Muscle of leg (tissue), 11 donors: ENCODE results near the gene NASP. TPM values are rescaled to one million over a fixed set of nuclear protein-coding genes. Genes with fewer than 3 reads are reported as not detected.

Source experiments
- DNase-seq: peaks from one replicate; pipeline ENCODE4 v3.0.0; 2013
- H3K27ac ChIP-seq: one replicate; pipeline ENCODE4 v1.5.1; 2013; ENCODE audit warnings: mild to moderate bottlenecking, low read length, control low read depth
- H3K27me3 ChIP-seq: one replicate; pipeline ENCODE4 v1.6.1; 2013; ENCODE audit warnings: low read length; ENCODE audit not compliant: control insufficient read depth, insufficient read depth
- H3K36me3 ChIP-seq: one replicate; pipeline ENCODE4 v1.6.1; 2013; ENCODE audit warnings: low read length; ENCODE audit not compliant: control insufficient read depth, insufficient read depth
- H3K4me1 ChIP-seq: one replicate; pipeline ENCODE4 v1.6.1; 2013; ENCODE audit warnings: low read length; ENCODE audit not compliant: control insufficient read depth, insufficient read depth
- H3K4me3 ChIP-seq: one replicate; pipeline ENCODE4 v1.5.1; 2013; ENCODE audit warnings: low read length, control low read depth
- H3K9me3 ChIP-seq: replicated peaks from 2 replicates; pipeline ENCODE4 v1.6.1; 2013; ENCODE audit warnings: low read depth, low read length; ENCODE audit not compliant: control insufficient read depth
- WGBS: methylation state at CpG from one replicate; pipeline ENCODE4 v1.1.5; 2013; ENCODE audit warnings: missing lambda C conversion rate; ENCODE audit not compliant: insufficient coverage; 5-methylcytosine and 5-hydroxymethylcytosine counted together
- polyA plus RNA-seq, 8 donors: library from polyadenylated mRNA; unstranded; fragments of 120-200 nt; gene quantifications; one replicate each; pipeline versions ENCODE4 v1.2.1 to v1.2.3, GENCODE V29; 2013; ENCODE audit warnings: inconsistent platforms in 1 of 8, low replicate concordance in 1 of 8; ENCODE audit not compliant: insufficient read length in 8 of 8, insufficient read depth in 1 of 8
- total RNA-seq: library from RNA; stranded (reverse); fragments of 120-200 nt; gene quantifications from one replicate; pipeline ENCODE4 v1.2.4, GENCODE V29; 2013

NASP gene
- total and polyA plus RNA-seq, 9 donors: 56.4 to 188 (median 158) TPM

GRCh38 chr1:45615885-45616284 lies 32.0 kb downstream of the NASP start:
- H3K4me3 ChIP-seq: no peak overlapping the region
- H3K4me1 ChIP-seq: no peaks in the 10 kb centered on the region
- peaks cover 72% of the 10 kb centered on the region for H3K36me3 ChIP-seq
- H3K27ac ChIP-seq: no peak overlapping the region
- no peaks in the 10 kb centered on the region for H3K27me3 ChIP-seq
- no peak for DNase-seq
- H3K9me3 ChIP-seq: no peaks in the 10 kb centered on the region
- WGBS: no CpG with 5 or more reads among the region's 1 CpG

DNA sequence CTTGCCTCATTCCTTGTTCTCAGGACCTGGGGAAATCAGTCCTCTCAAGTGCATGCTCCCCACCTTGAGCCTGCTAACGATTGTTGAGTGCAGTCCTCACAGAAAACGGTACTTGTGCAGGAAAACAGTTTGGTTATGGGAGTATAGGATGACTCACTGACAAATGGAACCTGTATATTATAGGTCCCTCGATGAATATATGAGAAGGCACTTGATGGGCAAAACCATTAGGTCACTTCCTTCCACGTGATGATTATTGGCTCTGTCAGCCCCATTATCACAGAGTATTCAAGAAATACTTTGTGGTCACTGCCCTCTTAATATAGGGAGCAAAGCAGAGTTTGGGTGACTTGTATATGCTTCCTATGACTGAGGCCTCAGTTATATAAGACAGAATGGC lies 33.8 kb downstream of the NASP start:
- 75% methylated on average over 2 of the region's 4 CpGs for WGBS
- no peak overlapping the region for H3K4me3 ChIP-seq
- H3K36me3 ChIP-seq: peaks cover 73% of the 10 kb centered on the region
- H3K4me1 ChIP-seq: peaks cover 5% of the 10 kb centered on the region
- DNase-seq: no peak
- H3K27me3 ChIP-seq: no peaks in the 10 kb centered on the region
- H3K9me3 ChIP-seq: no peaks in the 10 kb centered on the region
- no peak overlapping the region for H3K27ac ChIP-seq

DNA sequence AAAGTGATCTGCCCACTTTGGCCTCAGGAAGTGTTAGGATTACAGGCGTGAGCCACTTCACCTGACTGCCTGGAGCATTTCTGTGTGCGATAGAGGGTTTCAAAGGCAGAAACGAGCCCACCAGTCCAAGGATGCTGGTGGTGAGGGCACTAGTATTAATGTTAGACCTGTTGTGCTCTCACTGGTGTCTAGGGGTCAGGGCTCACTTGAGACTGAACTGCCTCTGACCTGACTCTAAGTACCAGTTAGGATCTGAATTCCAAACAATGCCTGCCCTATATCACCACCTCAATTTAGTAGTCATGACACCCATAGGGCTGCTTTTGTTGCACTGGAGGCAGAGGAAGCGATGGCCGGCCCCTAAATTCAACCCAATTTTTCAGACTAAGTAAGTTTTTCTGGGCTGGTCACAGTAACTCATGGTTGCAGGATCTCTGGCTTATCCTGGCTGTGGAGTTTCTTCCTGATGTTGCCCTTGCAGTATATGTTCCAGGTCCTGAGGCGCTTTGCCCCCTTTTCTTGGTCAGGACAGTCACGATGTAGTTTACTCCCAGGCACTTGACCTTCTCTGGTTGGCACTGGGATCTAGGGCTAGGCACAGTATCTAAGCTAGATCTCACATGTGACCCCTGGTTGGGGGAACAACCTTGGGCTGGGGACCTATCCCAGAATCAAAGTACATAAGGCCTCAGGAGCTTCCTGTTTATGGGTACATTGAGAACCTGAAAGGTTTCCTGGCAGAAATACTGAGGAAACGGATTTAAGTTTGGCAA lies 35.5 kb downstream of the NASP start:
- Histone ChIP-seq H3K27ac (no peak overlapping the region), H3K4me1 (peaks cover 15% of the 10 kb centered on the region), H3K9me3 (no peaks in the 10 kb centered on the region), H3K4me3 (no peak overlapping the region), H3K27me3 (no peaks in the 10 kb centered on the region), H3K36me3 (peaks cover 64% of the 10 kb centered on the region)
- DNase-seq: no peak
- 81% methylated on average over 4 of the region's 8 CpGs for WGBS

DNA sequence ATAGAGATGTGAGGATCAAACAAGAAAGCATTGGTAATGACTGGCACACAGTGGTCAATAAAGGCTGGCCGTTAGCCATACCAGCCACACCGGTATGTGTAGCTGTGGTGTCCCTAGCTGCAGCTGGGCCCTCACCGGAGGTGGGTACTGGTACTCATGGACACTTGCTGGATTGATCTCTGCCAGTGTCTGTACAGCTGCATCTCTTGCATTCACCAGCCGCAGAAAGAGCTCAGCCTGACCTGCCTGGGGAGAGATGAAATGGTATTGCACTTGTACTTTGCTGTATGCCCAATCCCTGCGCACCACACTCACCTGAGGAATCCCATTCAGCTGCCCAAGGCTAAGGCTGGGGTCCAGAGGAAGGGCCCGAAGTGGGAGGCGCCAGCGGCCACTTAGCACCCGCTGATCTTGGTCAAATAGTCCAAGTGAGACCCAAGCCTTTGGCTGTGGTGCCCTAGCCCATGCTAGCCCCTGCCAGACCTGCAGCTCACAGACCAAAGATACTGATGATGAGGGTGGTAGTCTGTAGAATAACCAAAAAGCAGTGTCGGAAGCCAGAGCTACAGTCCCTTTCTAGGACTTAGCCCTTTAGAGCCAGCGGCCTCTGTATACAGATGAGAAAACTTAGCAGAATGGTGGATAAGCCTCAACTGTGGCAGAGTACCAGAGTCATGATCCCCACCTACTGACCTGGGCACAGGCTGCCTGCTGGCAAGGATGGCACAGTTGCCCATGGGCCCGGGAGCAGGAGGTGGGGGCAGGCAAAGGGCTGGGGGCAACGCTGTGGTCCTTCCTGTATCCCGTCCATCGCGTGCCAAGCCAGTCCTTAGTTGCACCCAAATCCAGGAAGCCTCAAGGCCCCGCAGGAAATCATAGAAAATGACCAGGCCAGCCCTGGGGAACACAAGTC lies 37.0 kb downstream of the NASP start:
- no peak for DNase-seq
- Histone ChIP-seq H3K36me3 (peaks cover 54% of the 10 kb centered on the region), H3K9me3 (no peaks in the 10 kb centered on the region), H3K27me3 (no peaks in the 10 kb centered on the region), H3K4me1 (peaks cover 15% of the 10 kb centered on the region), H3K4me3 (no peak overlapping the region), H3K27ac (no peak overlapping the region)
- 84% methylated on average over 16 of the region's 17 CpGs for WGBS

GRCh38 chr1:45621501-45621836 lies 37.6 kb downstream of the NASP start:
- H3K9me3 ChIP-seq: no peaks in the 10 kb centered on the region
- DNase-seq: peak; percentile 42
- no peak overlapping the region for H3K27ac ChIP-seq
- WGBS: 92% methylated on average over 2 of the region's 3 CpGs
- H3K4me1 ChIP-seq: peaks cover 15% of the 10 kb centered on the region
- no peaks in the 10 kb centered on the region for H3K27me3 ChIP-seq
- peaks cover 51% of the 10 kb centered on the region for H3K36me3 ChIP-seq
- no peak overlapping the region for H3K4me3 ChIP-seq

DNA sequence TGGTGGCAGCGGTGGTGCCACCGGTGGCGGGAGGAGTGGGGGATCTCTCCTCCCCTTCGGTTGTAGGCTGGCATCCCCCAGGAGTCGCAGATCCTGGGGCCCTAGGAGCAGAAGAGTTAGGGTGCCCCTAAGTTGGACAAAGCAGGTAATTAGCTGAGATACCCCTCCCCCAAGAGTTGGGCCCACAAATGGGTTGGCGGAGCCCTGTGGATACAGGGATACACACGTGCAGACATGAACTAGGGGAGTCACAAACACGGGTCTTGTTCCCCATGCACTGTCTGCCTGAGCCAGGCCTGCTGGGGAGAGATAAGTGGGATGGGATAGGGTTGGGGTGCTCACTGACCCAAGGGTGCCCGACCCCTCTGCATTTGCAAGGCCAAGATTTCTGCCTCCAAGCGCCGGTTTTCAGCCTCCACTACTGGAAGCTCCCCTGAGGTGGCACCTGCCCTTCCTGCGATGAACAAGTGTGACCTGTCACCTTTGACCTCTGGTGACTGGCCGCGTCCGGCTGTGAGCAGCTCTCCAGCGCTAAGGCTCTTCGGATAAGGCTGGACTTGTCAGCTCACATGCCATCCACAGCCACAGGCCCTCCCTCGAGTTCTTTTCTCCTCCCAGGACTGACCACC lies 38.2 kb downstream of the NASP start:
- peaks cover 51% of the 10 kb centered on the region for H3K36me3 ChIP-seq

GRCh38 chr1:45622524-45623394 lies 38.9 kb downstream of the NASP start:
- DNase-seq: peak; percentile 45
- 21% methylated on average over 65 of the region's 78 CpGs for WGBS
- H3K27me3 ChIP-seq: no peaks in the 10 kb centered on the region
- no peaks in the 10 kb centered on the region for H3K9me3 ChIP-seq
- peaks cover 15% of the 10 kb centered on the region for H3K4me1 ChIP-seq
- peaks cover 44% of the 10 kb centered on the region for H3K36me3 ChIP-seq
- H3K4me3 ChIP-seq: peak overlapping the region; percentile 37
- H3K27ac ChIP-seq: peak overlapping the region; percentile 3

More for the DNA sequence above, 38.2 kb downstream of the NASP start:
- Histone ChIP-seq H3K4me1 (peaks cover 15% of the 10 kb centered on the region), H3K27ac (peak overlapping the region; percentile 3), H3K9me3 (no peaks in the 10 kb centered on the region), H3K4me3 (peak overlapping the region; percentile 37), H3K27me3 (no peaks in the 10 kb centered on the region)
- 47% methylated on average over 13 of the region's 18 CpGs for WGBS
- DNase-seq: peak; percentile 18

GRCh38 chr1:45623972-45624371 lies 40.1 kb downstream of the NASP start, which contains the start of gene CCDC17:
Gene CCDC17 (minus strand): TSS chr1:45624054. CDS start chr1:45623909, 145 bp downstream.
- 20% methylated on average over 4 of the region's 4 CpGs for WGBS
- peaks cover 46% of the 10 kb centered on the region for H3K36me3 ChIP-seq
- DNase-seq: peak; percentile 17
- H3K4me1 ChIP-seq: peaks cover 15% of the 10 kb centered on the region
- H3K27me3 ChIP-seq: no peaks in the 10 kb centered on the region
- no peaks in the 10 kb centered on the region for H3K9me3 ChIP-seq
- no peak within 1 kb of the TSS for H3K27ac ChIP-seq
- H3K4me3 ChIP-seq: peak within 1 kb of the TSS; percentile 37

GRCh38 chr1:45629035-45629434 lies 45.2 kb downstream of the NASP start:
- DNase-seq: peak; percentile 5
- H3K4me1 ChIP-seq: no peaks in the 10 kb centered on the region
- no peak overlapping the region for H3K27ac ChIP-seq
- no peak overlapping the region for H3K4me3 ChIP-seq
- H3K27me3 ChIP-seq: no peaks in the 10 kb centered on the region
- H3K36me3 ChIP-seq: peaks cover 66% of the 10 kb centered on the region
- no peaks in the 10 kb centered on the region for H3K9me3 ChIP-seq
